Activated CD4-positive, alpha-beta T cell treated with anti-CD3 and anti-CD28 coated beads, Interleukin-2, Interleukin-6, amounts not matched to agents 100 ng/mL and 50 ng/mL, durations not matched to agents 16 hours and 8 hours (primary cell): ENCODE results near the gene TENM4.

ENCODE experiments used
- DNase-seq: peaks from one replicate; pipeline ENCODE4 v3.0.0-alpha.2; 2020

Gene TENM4

GRCh38 chr11:79383874-79384273, 57.0 kb downstream of the TENM4 start:
- no peak for DNase-seq

DNA sequence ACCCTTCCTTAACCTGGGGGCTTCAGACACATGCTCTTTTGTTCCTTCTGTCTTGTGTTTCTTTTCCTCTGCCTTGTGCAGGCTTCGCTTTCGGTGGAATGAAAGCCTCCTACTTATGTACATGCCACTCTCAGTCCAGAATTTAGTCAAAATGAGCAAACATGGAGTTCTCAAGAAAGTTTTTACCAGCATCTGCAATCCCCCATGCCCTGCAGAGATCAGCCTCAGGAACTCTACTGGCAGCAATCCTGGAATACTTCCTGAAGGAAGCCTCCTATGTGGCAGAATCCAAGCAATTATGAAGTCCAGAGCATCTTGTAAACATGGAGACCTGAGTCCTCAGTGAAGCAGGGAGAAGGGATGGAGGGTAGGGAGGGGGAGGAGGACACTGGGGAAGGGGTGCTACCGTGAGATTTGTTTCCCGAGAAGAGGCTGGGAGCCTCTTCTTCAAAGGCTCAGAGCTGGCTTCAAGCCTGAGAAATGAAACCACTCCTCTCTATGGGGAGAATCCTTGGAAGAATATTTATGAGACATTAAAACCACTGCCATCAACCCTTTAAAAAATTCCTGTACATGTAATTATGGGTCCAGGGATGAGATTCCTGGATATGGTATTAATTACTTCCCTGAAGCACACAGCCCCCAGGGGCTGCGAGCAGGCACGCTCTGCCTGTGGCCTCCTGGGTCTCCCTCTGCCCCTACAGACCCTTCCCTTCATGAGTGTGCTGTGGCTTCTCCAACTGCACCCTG, 58.4 kb downstream of the TENM4 start:
- no peak for DNase-seq

- no peak for DNase-seq
These were observed 59.8 kb downstream of the TENM4 start for GRCh38 chr11:79381036-79381435.

- no peak for DNase-seq
These were observed 63.4 kb downstream of the TENM4 start for GRCh38 chr11:79377406-79377805.

DNA sequence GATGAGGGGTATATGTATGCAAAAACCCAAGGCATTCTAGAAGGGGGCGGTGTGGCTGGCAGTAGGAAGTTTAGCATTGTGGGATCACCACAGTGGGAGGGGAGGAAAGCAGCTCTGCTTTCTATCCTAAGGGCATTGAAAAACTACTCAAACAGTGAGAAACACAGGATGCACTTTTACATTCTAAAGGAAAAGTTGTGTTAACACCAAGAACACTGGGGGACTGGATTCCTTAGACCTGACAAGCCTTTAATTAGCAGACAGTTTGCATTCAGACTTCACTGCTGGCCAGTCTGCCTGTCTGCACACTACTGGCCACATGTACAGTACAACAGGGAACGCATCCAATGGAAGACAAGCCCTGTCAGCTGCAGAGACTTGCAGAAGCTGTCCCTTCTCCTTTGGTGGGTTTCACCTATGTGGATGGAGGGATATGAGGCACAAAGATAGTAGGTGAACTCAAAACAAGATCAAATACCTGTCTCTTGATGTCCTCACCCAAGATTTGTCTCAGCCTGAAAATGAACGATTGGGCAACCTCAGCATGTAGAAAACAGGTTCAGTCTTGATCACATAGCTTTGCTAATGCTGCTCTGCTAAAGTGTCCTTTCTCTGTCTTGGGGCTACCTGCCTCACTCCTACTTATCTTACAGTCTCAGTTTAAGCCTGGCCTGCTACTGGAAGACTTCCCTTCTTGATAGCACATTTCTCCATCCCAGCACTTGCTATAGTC, 64.8 kb downstream of the TENM4 start:
- DNase-seq: no peak

DNA sequence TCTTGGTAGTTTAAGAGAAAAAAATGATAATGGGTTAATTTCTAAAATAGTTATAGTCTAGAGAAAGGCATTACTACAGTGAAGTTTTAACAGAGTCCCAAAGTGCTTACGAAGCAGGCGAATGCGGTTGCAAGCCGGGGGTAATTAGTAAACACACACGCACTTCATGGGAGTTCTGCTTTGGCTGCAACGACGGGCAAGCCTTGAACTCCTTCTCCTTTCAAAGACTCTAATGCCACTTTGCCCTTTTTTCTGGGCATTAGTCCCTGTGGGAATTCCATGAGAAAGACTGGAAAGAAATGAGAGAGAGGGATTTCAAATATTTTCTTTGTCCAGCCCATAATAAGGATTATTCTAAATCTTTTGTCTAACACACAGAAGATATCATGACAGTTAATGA, 66.1 kb downstream of the TENM4 start:
- no peak for DNase-seq

DNA sequence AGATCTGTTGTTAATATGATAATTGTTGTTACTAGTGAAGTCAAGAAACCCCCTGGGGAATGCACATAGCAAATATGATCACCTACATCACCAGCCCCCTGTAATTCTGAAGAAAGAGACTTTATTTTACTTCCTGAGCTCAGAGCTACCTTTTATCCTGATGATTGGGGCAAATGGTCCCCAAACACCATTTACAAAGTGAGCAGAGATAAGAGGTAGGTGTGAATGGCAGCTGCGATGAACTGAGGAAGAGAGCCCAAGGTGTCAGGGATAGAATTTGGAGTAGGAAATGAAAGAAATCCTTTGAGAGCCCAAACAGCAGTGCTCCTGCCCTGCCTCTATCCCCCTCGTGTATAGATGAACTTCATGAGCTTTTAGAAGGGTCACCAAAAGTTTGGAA, 69.1 kb downstream of the TENM4 start:
- no peak for DNase-seq

GRCh38 chr11:79371152-79371551, 69.7 kb downstream of the TENM4 start:
- DNase-seq: no peak

- no peak for DNase-seq
These were observed 71.8 kb downstream of the TENM4 start for GRCh38 chr11:79369055-79369454.

GRCh38 chr11:79367844-79368243, 73.0 kb downstream of the TENM4 start:
- DNase-seq: no peak

DNA sequence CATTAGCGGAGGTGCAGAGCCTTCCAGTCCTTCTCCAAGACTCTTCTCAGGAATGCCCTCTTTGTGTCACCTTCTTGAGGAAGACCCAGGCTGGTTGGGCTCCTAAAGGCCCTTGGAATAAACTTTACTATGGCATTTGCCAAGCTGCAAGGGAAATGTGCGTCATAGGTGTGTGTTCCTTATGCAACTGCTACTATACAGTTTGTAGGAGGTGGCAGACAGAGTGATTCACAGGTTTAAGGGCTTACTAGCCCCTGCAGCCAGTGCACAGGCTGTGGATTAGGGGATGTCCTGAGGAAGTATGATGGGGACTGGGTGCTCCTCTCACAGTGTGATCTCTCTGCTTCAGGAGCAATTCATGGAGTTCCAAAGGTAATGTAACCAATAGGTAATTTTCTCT, 74.6 kb downstream of the TENM4 start:
- no peak for DNase-seq

DNA sequence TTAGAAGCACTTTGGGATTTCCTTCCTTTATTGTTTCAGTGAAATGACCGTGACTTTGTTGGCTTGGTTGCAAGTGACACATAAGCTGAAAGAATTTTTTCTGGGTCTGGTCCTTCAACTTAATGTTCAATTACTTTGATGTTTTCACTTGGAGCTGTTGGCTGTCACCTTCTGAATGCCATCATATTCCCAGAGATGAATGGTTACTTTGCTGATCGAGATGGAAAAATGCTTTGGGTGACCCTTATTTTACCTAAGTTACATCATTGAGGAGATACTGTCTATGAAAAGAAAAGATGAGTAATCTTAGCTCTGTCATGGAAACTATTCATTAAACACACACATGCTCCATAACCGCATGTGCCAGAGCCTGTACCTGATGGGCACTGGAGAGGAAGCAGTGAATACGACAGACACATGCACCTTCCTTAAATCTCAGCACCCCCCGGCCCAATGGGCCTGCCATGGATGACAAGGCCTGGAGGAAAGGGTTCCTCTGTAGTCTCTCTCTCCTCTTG, 76.9 kb downstream of the TENM4 start:
- DNase-seq: no peak

GRCh38 chr11:79363256-79363655, 77.6 kb downstream of the TENM4 start:
- no peak for DNase-seq

GRCh38 chr11:79362821-79363220, 78.0 kb downstream of the TENM4 start:
- no peak for DNase-seq

DNA sequence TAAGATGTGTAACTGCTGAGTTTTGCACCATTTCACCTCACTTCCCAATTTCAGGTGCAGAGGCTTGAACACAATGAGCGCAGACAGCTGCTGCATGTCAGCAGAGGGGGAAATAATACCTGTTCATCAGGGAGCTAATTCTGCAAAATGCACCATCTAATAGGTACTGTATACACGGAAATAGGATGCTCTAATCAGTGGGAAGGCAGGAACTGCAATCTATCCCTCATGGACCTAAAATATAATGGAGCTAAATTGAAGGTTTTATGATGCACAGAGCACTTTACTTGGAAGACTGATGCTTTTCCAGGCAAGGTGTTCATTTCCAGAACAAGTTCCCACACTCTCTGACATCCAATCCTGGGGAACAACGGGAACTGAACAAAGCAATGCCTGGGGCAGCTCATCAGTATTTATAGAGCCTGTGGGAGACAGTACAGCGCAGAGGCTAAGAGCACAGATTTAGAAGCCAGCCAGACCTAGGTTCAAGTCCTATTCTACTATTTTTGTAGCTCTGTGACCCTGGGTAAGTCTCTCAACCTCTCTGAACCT, 78.5 kb downstream of the TENM4 start:
- no peak for DNase-seq

DNA sequence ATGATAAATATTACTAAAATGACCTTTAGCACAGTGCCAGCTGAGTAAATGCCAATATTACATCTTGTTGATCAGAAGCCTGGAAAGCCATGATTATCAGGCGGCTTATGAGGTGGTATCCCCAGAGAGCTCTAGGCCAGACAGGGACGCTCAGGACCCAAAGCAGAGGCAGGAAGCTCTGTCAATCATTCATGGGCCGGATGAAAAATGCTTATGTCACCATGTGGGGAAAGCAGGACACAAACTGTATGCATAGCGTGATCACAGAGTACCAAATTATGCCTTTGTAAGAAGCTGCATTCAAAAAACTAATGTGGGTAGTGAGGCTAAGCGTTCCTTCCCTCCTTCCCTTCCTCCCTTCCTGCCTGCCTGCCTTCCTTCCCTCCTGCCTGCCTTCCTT, 82.6 kb downstream of the TENM4 start:
- no peak for DNase-seq

DNA sequence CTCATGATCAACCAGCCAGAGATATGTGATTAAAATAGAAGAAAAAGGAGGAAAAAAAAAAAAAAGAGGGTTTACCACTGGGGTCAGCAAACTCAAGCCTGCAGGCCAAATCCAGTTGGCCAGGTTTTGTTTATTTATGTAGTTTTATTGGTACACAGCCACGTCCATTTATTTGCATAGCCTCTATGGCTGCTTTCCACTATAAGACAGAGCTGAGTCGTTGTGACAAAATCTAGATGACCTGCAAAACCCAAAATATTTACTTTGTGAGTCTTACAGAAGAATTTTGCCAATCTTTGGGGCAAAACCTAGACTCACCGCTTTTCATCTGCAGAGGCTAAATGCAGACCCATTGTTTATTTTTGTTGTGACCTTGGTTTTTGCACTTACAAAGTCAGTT, 87.1 kb downstream of the TENM4 start:
- DNase-seq: no peak

GRCh38 chr11:79352349-79352703, 88.5 kb downstream of the TENM4 start:
- DNase-seq: no peak

- DNase-seq: no peak
These were observed 91.7 kb downstream of the TENM4 start for GRCh38 chr11:79348976-79349682.

GRCh38 chr11:79346021-79346420, 94.8 kb downstream of the TENM4 start:
- no peak for DNase-seq

DNA sequence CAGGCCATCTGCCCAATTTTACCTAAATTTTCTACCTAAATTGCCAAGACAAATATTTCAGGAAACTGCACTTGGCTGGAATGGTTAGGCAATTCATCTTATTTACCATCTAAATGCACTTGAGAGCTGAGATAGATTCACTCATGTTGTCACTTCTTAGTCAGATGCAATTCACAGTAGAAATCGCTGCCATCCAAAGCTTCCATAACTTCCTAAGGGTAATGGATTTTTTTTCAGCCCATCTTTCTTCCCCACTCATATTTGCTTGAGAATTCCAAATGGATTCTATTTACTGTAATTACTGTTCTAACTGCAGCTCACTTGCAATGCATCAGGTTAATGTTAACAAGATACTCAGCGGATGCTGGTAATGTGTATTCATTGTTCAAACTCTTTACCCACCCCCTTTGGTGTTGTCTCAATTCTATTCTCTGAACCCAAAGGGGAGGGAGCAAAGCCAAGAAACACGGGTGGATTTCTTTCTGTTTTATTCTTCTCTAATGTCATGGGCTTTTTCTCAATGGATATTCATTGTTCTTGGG, 96.0 kb downstream of the TENM4 start:
- DNase-seq: no peak

- DNase-seq: no peak
These were observed 98.1 kb downstream of the TENM4 start for GRCh38 chr11:79342686-79343085.

GRCh38 chr11:79342236-79342635, 98.6 kb downstream of the TENM4 start:
- no peak for DNase-seq
